ENCODE measurements around the gene PCBD2.
A peak's percentile ranks its signal among the peaks of the same experiment; 100 is the strongest.
"Not testable (repeated sequence)": the region's sequence is repeated elsewhere in the genome, so short reads cannot be mapped to it uniquely, and the experiment has no call there.

Gene PCBD2

DNA sequence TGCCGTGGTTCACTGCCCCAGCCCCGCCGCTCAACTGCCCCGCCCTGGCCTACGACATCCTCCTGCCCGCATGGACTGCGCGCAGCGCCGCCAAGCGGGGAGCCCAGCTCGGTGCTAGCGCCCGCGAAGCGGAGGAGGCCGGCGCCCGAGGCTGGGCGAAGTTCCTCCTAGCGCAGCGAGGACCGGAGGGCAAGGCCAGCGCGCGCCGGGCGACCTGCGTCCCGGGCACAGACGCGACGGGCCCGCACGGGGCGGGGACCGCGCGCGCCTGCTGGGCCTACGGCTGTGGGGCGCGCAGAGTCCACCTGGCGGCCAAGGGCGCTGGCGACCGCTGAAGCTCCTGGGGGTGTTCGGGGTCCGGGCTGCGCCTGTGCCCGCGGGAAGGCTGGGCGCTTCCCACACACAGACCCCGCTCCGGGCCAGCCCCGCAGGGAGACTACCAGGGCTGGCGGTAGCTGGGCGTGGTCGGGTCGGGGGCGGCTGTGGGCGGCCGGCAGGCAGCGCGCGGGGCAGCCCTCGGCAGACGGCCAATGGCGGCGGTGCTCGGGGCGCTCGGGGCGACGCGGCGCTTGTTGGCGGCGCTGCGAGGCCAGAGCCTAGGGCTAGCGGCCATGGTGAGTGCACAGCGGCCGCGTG lies at the start of gene PCBD2:
TSS of gene PCBD2 (plus strand) at position 522 of the 636 bp plus-strand sequence. CDS start at position 531, 9 bp downstream.
- Histone ChIP-seq H3K4me2 (ENCODE audit: insufficient read depth, low read length) (peak within 1 kb of the TSS; percentile 67), H2AFZ (ENCODE audit: low read depth, low read length) (peak within 1 kb of the TSS; percentile 97), H3K27me3 (ENCODE audit: insufficient read depth, low read length, poor library complexity) (no peaks in the 10 kb centered on the region), H3K36me3 (ENCODE audit: insufficient read depth, low read length) (peaks cover 22% of the 10 kb centered on the region), H3K9me3 (ENCODE audit: insufficient read depth, low read length, severe bottlenecking) (no peaks in the 10 kb centered on the region), H3K4me3 (ENCODE audit: low read depth in 1 of 2, low read length in 2 of 2) (peak within 1 kb of the TSS; percentile 73 to 75), H3K27ac (ENCODE audit: low read length) (peak within 1 kb of the TSS; percentile 95), H3K79me2 (ENCODE audit: insufficient read depth, low read length) (peaks cover 27% of the 10 kb centered on the region), H4K20me1 (ENCODE audit: insufficient read depth, low read length) (no peaks in the 10 kb centered on the region), H3K4me1 (ENCODE audit: insufficient read depth, low read length) (peaks cover 27% of the 10 kb centered on the region), H3K9ac (ENCODE audit: low read depth, low read length) (peak within 1 kb of the TSS; percentile 98)
- DNase-seq = peak; percentile 93
- TF ChIP-seq, protein P1, sequence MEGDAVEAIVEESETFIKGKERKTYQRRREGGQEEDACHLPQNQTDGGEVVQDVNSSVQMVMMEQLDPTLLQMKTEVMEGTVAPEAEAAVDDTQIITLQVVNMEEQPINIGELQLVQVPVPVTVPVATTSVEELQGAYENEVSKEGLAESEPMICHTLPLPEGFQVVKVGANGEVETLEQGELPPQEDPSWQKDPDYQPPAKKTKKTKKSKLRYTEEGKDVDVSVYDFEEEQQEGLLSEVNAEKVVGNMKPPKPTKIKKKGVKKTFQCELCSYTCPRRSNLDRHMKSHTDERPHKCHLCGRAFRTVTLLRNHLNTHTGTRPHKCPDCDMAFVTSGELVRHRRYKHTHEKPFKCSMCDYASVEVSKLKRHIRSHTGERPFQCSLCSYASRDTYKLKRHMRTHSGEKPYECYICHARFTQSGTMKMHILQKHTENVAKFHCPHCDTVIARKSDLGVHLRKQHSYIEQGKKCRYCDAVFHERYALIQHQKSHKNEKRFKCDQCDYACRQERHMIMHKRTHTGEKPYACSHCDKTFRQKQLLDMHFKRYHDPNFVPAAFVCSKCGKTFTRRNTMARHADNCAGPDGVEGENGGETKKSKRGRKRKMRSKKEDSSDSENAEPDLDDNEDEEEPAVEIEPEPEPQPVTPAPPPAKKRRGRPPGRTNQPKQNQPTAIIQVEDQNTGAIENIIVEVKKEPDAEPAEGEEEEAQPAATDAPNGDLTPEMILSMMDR (IDR thresholded peaks at IDR 0.05; ENCODE audit: borderline replicate concordance, extremely low read depth, low read length, poor library complexity, severe bottlenecking) = peak; percentile 96
- TF ChIP-seq EZH2 (IDR thresholded peaks at IDR 0.05; ENCODE audit: borderline replicate concordance, low read depth, low read length, severe bottlenecking) = no peak
- ATAC-seq (ENCODE audit: insufficient read depth, low read depth) = peak; percentile 87

DNA sequence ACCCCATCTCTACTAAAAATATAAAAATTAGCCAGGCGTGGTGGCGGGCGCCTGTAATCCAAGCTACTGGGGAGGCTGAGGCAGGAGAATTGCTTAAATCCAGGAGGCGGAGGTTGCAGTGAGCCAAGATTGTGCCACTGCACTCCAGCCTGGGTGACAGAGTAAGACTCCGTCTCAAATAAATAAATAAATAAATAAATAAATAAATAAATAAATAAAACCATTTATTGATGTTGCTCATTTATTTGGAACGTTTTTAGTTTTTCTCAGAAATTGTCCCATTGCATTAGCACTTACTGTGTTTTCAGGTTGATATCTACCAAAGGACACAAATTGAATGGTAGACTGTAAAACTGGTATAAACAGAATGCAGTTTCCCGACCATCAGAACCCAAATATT lies 48.5 kb upstream of the PCBD2 start:
- H3K9ac ChIP-seq (ENCODE audit: low read depth, low read length); H3K27me3 ChIP-seq (ENCODE audit: insufficient read depth, low read length, poor library complexity); H3K4me1 ChIP-seq (ENCODE audit: insufficient read depth, low read length); H4K20me1 ChIP-seq (ENCODE audit: insufficient read depth, low read length); H3K4me3 ChIP-seq (ENCODE audit: low read depth in 1 of 2, low read length in 2 of 2); H3K9me3 ChIP-seq (ENCODE audit: insufficient read depth, low read length, severe bottlenecking); H3K27ac ChIP-seq (ENCODE audit: low read length); ATAC-seq (ENCODE audit: insufficient read depth, low read depth); DNase-seq; H2AFZ ChIP-seq (ENCODE audit: low read depth, low read length); H3K4me2 ChIP-seq (ENCODE audit: insufficient read depth, low read length): not testable (repeated sequence)
- Histone ChIP-seq H3K79me2 (ENCODE audit: insufficient read depth, low read length) (peaks cover 38% of the 10 kb centered on the region), H3K36me3 (ENCODE audit: insufficient read depth, low read length) (peaks cover 76% of the 10 kb centered on the region)

DNA sequence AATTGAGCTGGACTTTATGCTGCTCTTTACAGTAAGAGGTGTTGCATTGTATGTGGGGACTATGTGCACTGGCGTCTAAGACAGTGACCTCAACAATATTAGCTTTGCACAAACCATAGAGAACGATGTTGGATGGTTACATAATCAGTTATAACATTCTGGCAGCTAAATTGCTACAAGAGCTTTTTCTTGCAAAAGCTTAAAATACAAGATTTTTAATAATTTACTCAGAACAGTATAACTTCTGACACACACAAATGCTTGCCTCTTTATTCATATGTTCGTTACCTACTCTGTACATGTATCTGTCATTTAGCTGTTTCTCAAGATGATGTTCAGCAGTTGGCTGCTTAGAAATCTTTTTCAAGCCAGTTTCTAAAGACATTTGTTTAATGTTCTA lies 47.5 kb upstream of the PCBD2 start:
- Histone ChIP-seq H2AFZ (ENCODE audit: low read depth, low read length) (no peak overlapping the region), H3K4me3 (ENCODE audit: low read depth in 1 of 2, low read length in 2 of 2) (no peak overlapping the region), H3K27ac (ENCODE audit: low read length) (no peak overlapping the region), H3K9ac (ENCODE audit: low read depth, low read length) (no peak overlapping the region), H3K4me1 (ENCODE audit: insufficient read depth, low read length) (peaks cover 3% of the 10 kb centered on the region; the same call in 1 of the 2 replicates), H3K36me3 (ENCODE audit: insufficient read depth, low read length) (peaks cover 70% of the 10 kb centered on the region), H3K9me3 (ENCODE audit: insufficient read depth, low read length, severe bottlenecking) (no peaks in the 10 kb centered on the region), H3K4me2 (ENCODE audit: insufficient read depth, low read length) (no peak overlapping the region), H3K79me2 (ENCODE audit: insufficient read depth, low read length) (peaks cover 30% of the 10 kb centered on the region), H4K20me1 (ENCODE audit: insufficient read depth, low read length) (peaks cover 8% of the 10 kb centered on the region; the same call in 1 of the 2 replicates), H3K27me3 (ENCODE audit: insufficient read depth, low read length, poor library complexity) (no peaks in the 10 kb centered on the region)
- no peak for ATAC-seq (ENCODE audit: insufficient read depth, low read depth)
- TF ChIP-seq EZH2 (IDR thresholded peaks at IDR 0.05; ENCODE audit: borderline replicate concordance, low read depth, low read length, severe bottlenecking) = no peak
- TF ChIP-seq, protein P1 (IDR thresholded peaks at IDR 0.05; ENCODE audit: borderline replicate concordance, extremely low read depth, low read length, poor library complexity, severe bottlenecking) = no peak
- DNase-seq = no peak

DNA sequence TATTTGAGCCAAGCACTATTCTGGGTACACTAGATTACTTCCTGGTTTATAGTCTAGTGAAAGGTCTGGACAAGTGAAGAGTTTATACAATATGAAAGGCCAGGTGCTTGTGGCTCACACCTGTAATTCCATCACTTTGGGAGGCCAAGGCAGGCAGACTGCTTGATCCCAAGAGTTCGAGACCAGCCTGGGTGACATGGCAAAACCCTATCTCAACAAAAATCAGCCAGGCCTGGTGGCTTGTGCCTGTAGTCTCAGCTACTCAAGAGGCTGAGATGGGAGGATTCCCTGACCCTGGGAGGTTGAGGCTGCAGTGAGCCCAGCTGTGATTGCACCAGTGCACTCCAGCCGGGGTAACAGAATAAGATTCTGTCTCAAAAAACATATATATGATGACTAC lies 40.2 kb upstream of the PCBD2 start:
- Histone ChIP-seq H4K20me1 (ENCODE audit: insufficient read depth, low read length) (no peaks in the 10 kb centered on the region), H2AFZ (ENCODE audit: low read depth, low read length) (no peak overlapping the region), H3K79me2 (ENCODE audit: insufficient read depth, low read length) (no peaks in the 10 kb centered on the region), H3K36me3 (ENCODE audit: insufficient read depth, low read length) (peaks cover 8% of the 10 kb centered on the region; the same call in 1 of the 2 replicates), H3K27ac (ENCODE audit: low read length) (no peak overlapping the region), H3K4me3 (ENCODE audit: low read depth in 1 of 2, low read length in 2 of 2) (no peak overlapping the region), H3K27me3 (ENCODE audit: insufficient read depth, low read length, poor library complexity) (no peaks in the 10 kb centered on the region), H3K9me3 (ENCODE audit: insufficient read depth, low read length, severe bottlenecking) (no peaks in the 10 kb centered on the region), H3K4me1 (ENCODE audit: insufficient read depth, low read length) (no peaks in the 10 kb centered on the region), H3K4me2 (ENCODE audit: insufficient read depth, low read length) (no peak overlapping the region), H3K9ac (ENCODE audit: low read depth, low read length) (no peak overlapping the region)
- TF ChIP-seq EZH2 (IDR thresholded peaks at IDR 0.05; ENCODE audit: borderline replicate concordance, low read depth, low read length, severe bottlenecking) = no peak
- TF ChIP-seq, protein P1 (IDR thresholded peaks at IDR 0.05; ENCODE audit: borderline replicate concordance, extremely low read depth, low read length, poor library complexity, severe bottlenecking) = no peak
- ATAC-seq (ENCODE audit: insufficient read depth, low read depth) (no peak), DNase-seq (no peak)

Data from DND-41 (cell line).